Stimulated activated CD4-positive, alpha-beta T cell treated with anti-CD3 and anti-CD28 coated beads, Interleukin-4, amount 100 ng/mL, for 4 hours (primary cell): ENCODE measurements around the gene LRFN2.
A peak's percentile ranks its signal among the peaks of the same experiment; 100 is the strongest.

Source experiments
- DNase-seq, 2 experiments: peaks; one replicate each; pipeline ENCODE4 v3.0.0-alpha.2; 2020

The LRFN2 gene

GRCh38 chr6:40587240-40588069, at the start of gene LRFN2:
LRFN2 (minus strand) TSS chr6:40587364.
- peak; percentile 52 to 69 for DNase-seq

- no peak for DNase-seq
Measured at GRCh38 chr6:40634429-40634828, 47.3 kb upstream of the LRFN2 start.

- DNase-seq = no peak
Measured at GRCh38 chr6:40631744-40632143, 44.6 kb upstream of the LRFN2 start.

GRCh38 chr6:40630488-40630887, 43.3 kb upstream of the LRFN2 start:
- no peak for DNase-seq

- DNase-seq = no peak
Measured at GRCh38 chr6:40630051-40630450, 42.9 kb upstream of the LRFN2 start.

- no peak for DNase-seq
Measured at GRCh38 chr6:40629463-40629862, 42.3 kb upstream of the LRFN2 start.

- DNase-seq = no peak
Measured at GRCh38 chr6:40627316-40627715, 40.2 kb upstream of the LRFN2 start.

- DNase-seq = no peak
Measured at GRCh38 chr6:40626886-40627285, 39.7 kb upstream of the LRFN2 start.

GRCh38 chr6:40623932-40624331, 36.8 kb upstream of the LRFN2 start:
- no peak for DNase-seq

GRCh38 chr6:40623178-40623577, 36.0 kb upstream of the LRFN2 start:
- no peak for DNase-seq

GRCh38 chr6:40620574-40621240, 33.5 kb upstream of the LRFN2 start:
- DNase-seq = no peak

- no peak for DNase-seq
Measured at GRCh38 chr6:40614671-40615070, 27.5 kb upstream of the LRFN2 start.

GRCh38 chr6:40611912-40612311, 24.7 kb upstream of the LRFN2 start:
- no peak for DNase-seq

- no peak for DNase-seq
Measured at GRCh38 chr6:40611434-40611833, 24.3 kb upstream of the LRFN2 start.

GRCh38 chr6:40610229-40610628, 23.1 kb upstream of the LRFN2 start:
- no peak for DNase-seq

GRCh38 chr6:40606981-40607380, 19.8 kb upstream of the LRFN2 start:
- no peak for DNase-seq

GRCh38 chr6:40606526-40606925, 19.4 kb upstream of the LRFN2 start:
- DNase-seq = no peak

GRCh38 chr6:40604082-40604481, 16.9 kb upstream of the LRFN2 start:
- DNase-seq = no peak

- no peak for DNase-seq
Measured at GRCh38 chr6:40599555-40599954, 12.4 kb upstream of the LRFN2 start.

GRCh38 chr6:40598516-40598915, 11.4 kb upstream of the LRFN2 start:
- DNase-seq = no peak

- no peak for DNase-seq
Measured at GRCh38 chr6:40597301-40597700, 10.1 kb upstream of the LRFN2 start.

GRCh38 chr6:40588480-40588879, 1.3 kb upstream of the LRFN2 start:
- no peak for DNase-seq

GRCh38 chr6:40588070-40588384, 863 bp upstream of the LRFN2 start:
- no peak for DNase-seq

- DNase-seq = peak in 1 of 2 experiments; percentile 3
Measured at GRCh38 chr6:40586369-40587201, 579 bp downstream of the LRFN2 start.
